Spleen (tissue), 7 donors: ENCODE measurements around the gene MUCL1.

ENCODE experiments used
- POLR2A ChIP-seq, 3 donors: fragments of 450-650 bp; IDR thresholded peaks; one replicate each; pipeline ENCODE4 v1.5.1; 2017; ENCODE audit warnings: antibody characterized with exemption in 3 of 3, mild to moderate bottlenecking in 1 of 3
- TF ChIP-seq, protein P1 (sequence below), 11 experiments: fragments of 200-600 bp in 7 of 11; fragments of 450-650 bp in 4 of 11; sonication (generic) in 4 of 11; IDR thresholded peaks in 8 of 11; conservative IDR thresholded peaks in 3 of 11; 1 replicate in 7 of 11; 2 replicates in 4 of 11; pipeline versions ENCODE4 v1.4.0 to v1.8.0; 2016 to 2021; ENCODE audit warnings: antibody characterized with exemption in 11 of 11, inconsistent platforms in 4 of 11, mild to moderate bottlenecking in 1 of 11
- donor health status: DM: no; HTN: no; CAD: no; lungs with moderate emphysema.
- donor health status: DM: no; HTN: no; CAD: no.
- donor health status: DM: no; HTN: no; CAD: no.

DNA sequence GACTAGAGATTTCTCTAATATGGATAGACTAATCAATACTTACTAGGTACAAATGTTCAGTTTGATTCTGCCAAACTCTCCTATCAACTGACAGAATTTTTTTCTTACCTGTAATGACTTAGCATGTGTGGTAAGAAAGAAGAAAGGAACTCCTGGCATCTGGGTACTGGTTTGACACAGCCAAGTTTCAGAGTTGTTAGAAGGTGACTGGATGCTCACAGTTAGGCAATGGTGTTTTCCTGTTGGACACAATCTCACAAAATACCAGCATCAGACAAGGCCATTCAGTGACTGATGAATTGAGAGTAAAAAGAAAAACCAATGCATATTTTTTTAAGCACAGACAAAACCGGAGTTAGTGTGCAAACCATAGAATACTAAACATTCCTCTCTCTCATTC lies 4.2 kb downstream of the MUCL1 start:
- no peak for TF ChIP-seq POLR2A (IDR thresholded peaks at IDR 0.05)
- TF ChIP-seq, protein P1, sequence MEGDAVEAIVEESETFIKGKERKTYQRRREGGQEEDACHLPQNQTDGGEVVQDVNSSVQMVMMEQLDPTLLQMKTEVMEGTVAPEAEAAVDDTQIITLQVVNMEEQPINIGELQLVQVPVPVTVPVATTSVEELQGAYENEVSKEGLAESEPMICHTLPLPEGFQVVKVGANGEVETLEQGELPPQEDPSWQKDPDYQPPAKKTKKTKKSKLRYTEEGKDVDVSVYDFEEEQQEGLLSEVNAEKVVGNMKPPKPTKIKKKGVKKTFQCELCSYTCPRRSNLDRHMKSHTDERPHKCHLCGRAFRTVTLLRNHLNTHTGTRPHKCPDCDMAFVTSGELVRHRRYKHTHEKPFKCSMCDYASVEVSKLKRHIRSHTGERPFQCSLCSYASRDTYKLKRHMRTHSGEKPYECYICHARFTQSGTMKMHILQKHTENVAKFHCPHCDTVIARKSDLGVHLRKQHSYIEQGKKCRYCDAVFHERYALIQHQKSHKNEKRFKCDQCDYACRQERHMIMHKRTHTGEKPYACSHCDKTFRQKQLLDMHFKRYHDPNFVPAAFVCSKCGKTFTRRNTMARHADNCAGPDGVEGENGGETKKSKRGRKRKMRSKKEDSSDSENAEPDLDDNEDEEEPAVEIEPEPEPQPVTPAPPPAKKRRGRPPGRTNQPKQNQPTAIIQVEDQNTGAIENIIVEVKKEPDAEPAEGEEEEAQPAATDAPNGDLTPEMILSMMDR (IDR thresholded peaks at IDR 0.05 in 8 of 11, conservative IDR thresholded peaks at IDR 0.05 in 3 of 11) = no peak
